ENCODE data around the gene LYPD1. TPM values are rescaled to one million over a fixed set of nuclear protein-coding genes. Genes with fewer than 3 reads are reported as not detected.

The LYPD1 gene
- total and polyA plus RNA-seq, 10 of the 15 experiments (the other 5 are each of a cell fraction or from before 2014, with no cell fraction given): not detected

DNA sequence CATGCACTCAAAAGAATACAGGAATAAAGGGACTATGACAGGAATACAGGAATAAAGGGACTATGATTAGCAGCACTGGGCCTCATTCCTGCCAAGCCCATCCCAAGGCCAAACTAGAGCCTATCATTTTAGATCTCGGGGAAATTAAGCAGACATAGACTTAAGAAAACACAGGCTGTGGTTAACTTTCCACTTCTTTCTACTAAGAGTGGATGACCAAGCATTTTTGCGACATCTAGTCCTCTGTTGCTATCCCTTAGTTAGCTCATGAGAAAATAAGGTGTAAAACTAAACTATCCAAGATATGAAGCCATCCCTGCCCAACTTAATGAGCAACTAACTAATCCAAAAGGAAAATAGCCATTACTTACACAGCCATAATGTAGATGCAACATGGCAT lies 5.9 kb downstream of the LYPD1 start:
- ChIA-PET RAD21 (ENCODE audit: unreplicated experiment) (no interaction called here), CTCF (interaction anchor here (0.8 kb wide), 1 partner anchor 31 kb away, joined by 3 read pairs; no protein-coding TSS in a partner anchor), SMC1A (ENCODE audit: uncharacterized antibody, unreplicated experiment) (interaction anchor here (0.7 kb wide), 1 partner anchor 188 kb away, joined by 3 read pairs; no protein-coding TSS in a partner anchor), POLR2A (no interaction called here)
- WGBS (ENCODE audit: insufficient coverage, insufficient replicate concordance, low lambda C conversion rate, missing lambda C conversion rate): 0% methylated on average over 2 of the region's 2 CpGs
- no peak overlapping the region for H3K4me3 ChIP-seq
- H3K27ac ChIP-seq (ENCODE audit: control insufficient read depth, insufficient read depth): no peak overlapping the region
- BruUV-seq (replicated peaks): no TSS peak
- ATAC-seq: no peak
- no peak overlapping the region for H2AFZ ChIP-seq (ENCODE audit: control insufficient read depth, low read depth, low read length)
- TF ChIP-seq, protein P1, sequence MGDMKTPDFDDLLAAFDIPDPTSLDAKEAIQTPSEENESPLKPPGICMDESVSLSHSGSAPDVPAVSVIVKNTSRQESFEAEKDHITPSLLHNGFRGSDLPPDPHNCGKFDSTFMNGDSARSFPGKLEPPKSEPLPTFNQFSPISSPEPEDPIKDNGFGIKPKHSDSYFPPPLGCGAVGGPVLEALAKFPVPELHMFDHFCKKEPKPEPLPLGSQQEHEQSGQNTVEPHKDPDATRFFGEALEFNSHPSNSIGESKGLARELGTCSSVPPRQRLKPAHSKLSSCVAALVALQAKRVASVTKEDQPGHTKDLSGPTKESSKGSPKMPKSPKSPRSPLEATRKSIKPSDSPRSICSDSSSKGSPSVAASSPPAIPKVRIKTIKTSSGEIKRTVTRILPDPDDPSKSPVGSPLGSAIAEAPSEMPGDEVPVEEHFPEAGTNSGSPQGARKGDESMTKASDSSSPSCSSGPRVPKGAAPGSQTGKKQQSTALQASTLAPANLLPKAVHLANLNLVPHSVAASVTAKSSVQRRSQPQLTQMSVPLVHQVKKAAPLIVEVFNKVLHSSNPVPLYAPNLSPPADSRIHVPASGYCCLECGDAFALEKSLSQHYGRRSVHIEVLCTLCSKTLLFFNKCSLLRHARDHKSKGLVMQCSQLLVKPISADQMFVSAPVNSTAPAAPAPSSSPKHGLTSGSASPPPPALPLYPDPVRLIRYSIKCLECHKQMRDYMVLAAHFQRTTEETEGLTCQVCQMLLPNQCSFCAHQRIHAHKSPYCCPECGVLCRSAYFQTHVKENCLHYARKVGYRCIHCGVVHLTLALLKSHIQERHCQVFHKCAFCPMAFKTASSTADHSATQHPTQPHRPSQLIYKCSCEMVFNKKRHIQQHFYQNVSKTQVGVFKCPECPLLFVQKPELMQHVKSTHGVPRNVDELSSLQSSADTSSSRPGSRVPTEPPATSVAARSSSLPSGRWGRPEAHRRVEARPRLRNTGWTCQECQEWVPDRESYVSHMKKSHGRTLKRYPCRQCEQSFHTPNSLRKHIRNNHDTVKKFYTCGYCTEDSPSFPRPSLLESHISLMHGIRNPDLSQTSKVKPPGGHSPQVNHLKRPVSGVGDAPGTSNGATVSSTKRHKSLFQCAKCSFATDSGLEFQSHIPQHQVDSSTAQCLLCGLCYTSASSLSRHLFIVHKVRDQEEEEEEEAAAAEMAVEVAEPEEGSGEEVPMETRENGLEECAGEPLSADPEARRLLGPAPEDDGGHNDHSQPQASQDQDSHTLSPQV (IDR thresholded peaks at IDR 0.05): no peak
- no peak for TF ChIP-seq PAX8 (IDR thresholded peaks at IDR 0.05)
- TF ChIP-seq ATF7 (IDR thresholded peaks at IDR 0.05; ENCODE audit: low read depth): no peak
- TF ChIP-seq CHD4 (IDR thresholded peaks at IDR 0.05): no peak
- no peak for TF ChIP-seq STAT3 (IDR thresholded peaks at IDR 0.05; ENCODE audit: low read depth, low read length)
- TF ChIP-seq IKZF2 (IDR thresholded peaks at IDR 0.05): no peak
- TF ChIP-seq, protein P2, sequence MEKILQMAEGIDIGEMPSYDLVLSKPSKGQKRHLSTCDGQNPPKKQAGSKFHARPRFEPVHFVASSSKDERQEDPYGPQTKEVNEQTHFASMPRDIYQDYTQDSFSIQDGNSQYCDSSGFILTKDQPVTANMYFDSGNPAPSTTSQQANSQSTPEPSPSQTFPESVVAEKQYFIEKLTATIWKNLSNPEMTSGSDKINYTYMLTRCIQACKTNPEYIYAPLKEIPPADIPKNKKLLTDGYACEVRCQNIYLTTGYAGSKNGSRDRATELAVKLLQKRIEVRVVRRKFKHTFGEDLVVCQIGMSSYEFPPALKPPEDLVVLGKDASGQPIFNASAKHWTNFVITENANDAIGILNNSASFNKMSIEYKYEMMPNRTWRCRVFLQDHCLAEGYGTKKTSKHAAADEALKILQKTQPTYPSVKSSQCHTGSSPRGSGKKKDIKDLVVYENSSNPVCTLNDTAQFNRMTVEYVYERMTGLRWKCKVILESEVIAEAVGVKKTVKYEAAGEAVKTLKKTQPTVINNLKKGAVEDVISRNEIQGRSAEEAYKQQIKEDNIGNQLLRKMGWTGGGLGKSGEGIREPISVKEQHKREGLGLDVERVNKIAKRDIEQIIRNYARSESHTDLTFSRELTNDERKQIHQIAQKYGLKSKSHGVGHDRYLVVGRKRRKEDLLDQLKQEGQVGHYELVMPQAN (conservative IDR thresholded peaks at IDR 0.05): no peak
- FAIRE-seq: no peak
- H3K4me1 ChIP-seq (ENCODE audit: control insufficient read depth, insufficient read depth, low read length): no peaks in the 10 kb centered on the region
- H3K79me2 ChIP-seq (ENCODE audit: control insufficient read depth, insufficient read depth, low read length): no peaks in the 10 kb centered on the region
- no peak overlapping the region for H3K4me2 ChIP-seq (ENCODE audit: control insufficient read depth, insufficient read depth)
- H3K9me3 ChIP-seq (replicated peaks; ENCODE audit: control insufficient read depth, insufficient read depth, low read length): no peaks in the 10 kb centered on the region
- H3K9ac ChIP-seq (ENCODE audit: control insufficient read depth, insufficient read depth, low read length): no peak overlapping the region
- DNase-seq (ENCODE audit: low read depth, low spot score): no peak
- H4K20me1 ChIP-seq (ENCODE audit: control insufficient read depth, insufficient read depth): no peaks in the 10 kb centered on the region
- intact Hi-C loops (cut with micrococcal nuclease; ENCODE audit: unreplicated experiment) (no loop called here), in situ Hi-C loops (cut with MboI) (no loop called here)
- H3K27me3 ChIP-seq (replicated peaks in 1 of 2; ENCODE audit: control insufficient read depth in 2 of 2, insufficient read depth in 2 of 2, low read length in 1 of 2): peaks cover under 1 to 2% of the 10 kb centered on the region in 2 experiments
- H3K36me3 ChIP-seq (ENCODE audit: control insufficient read depth in 2 of 2, insufficient read depth in 2 of 2, low read length in 1 of 2): no peaks in the 10 kb centered on the region
